OCI-LY7 (cell line): ENCODE measurements around the gene ACAP3. TPM values are rescaled to one million over a fixed set of nuclear protein-coding genes. Genes with fewer than 3 reads are reported as not detected.

ENCODE experiments used
- BruUV-seq: library from RNA; stranded (reverse); fragments of 400-500 nt; replicated peaks from 2 replicates; lab custom pipeline; 2021; lab: Mats Ljungman, UMichigan
- CTCF ChIA-PET: fragments of 300-600 bp; sonication (Branson Sonifier 250); formaldehyde crosslinking; loops from one replicate; lab custom pipeline; 2022; ENCODE audit warnings: antibody characterized with exemption; ENCODE audit not compliant: unreplicated experiment; lab: Charles Lee
- POLR2A ChIA-PET: fragments of 300-600 bp; sonication (Branson Sonifier 250); formaldehyde crosslinking; loops from one replicate; lab custom pipeline; 2022; ENCODE audit warnings: antibody characterized with exemption; lab: Charles Lee
- DNase-seq: peaks from one replicate; pipeline ENCODE4 v3.0.0-alpha.2; 2015; ENCODE audit warnings: low spot score
- H2AFZ ChIP-seq: fragments of 200-600 bp; sonication (generic), shearing (Covaris generic); 2 replicates; pipeline ENCODE4 v1.6.1; 2014; ENCODE audit warnings: mild to moderate bottlenecking, antibody characterized with exemption, low read length, moderate library complexity
- H3K27ac ChIP-seq: fragments of 200-600 bp; sonication (generic); 2 replicates; pipeline ENCODE4 v1.5.1; 2014; ENCODE audit warnings: mixed run types, low read depth, mild to moderate bottlenecking, moderate library complexity, low read length, inconsistent platforms; ENCODE audit not compliant: poor library complexity, severe bottlenecking
- H3K36me3 ChIP-seq: fragments of 200-600 bp; sonication (generic); 2 replicates; pipeline ENCODE4 v1.6.1; 2014; ENCODE audit warnings: mild to moderate bottlenecking, antibody characterized with exemption, low read length, moderate library complexity, mixed read lengths; ENCODE audit not compliant: insufficient read depth
- H3K4me1 ChIP-seq: fragments of 200-600 bp; sonication (generic); 2 replicates; pipeline ENCODE4 v1.5.1; 2014; ENCODE audit warnings: mild to moderate bottlenecking, low read length; ENCODE audit not compliant: insufficient read depth, poor library complexity, severe bottlenecking
- H3K4me2 ChIP-seq: fragments of 200-600 bp; sonication (generic); 2 replicates; pipeline ENCODE4 v1.6.1; 2014; ENCODE audit warnings: mild to moderate bottlenecking, low read length
- H3K4me3 ChIP-seq: fragments of 200-600 bp; sonication (generic); 2 replicates; pipeline ENCODE4 v1.5.1; 2014; ENCODE audit warnings: mild to moderate bottlenecking, low read depth, low read length; ENCODE audit not compliant: poor library complexity, severe bottlenecking
- H3K79me2 ChIP-seq: fragments of 200-600 bp; sonication (generic); 2 replicates; pipeline ENCODE4 v1.6.1; 2016; ENCODE audit warnings: low read depth, mild to moderate bottlenecking, low read length, moderate library complexity, mixed read lengths; ENCODE audit not compliant: insufficient read depth
- H3K9me2 ChIP-seq: fragments of 200-600 bp; sonication (generic); 2 replicates; pipeline ENCODE4 v1.6.1; 2016; ENCODE audit warnings: mild to moderate bottlenecking, low read length, mixed read lengths; ENCODE audit not compliant: insufficient read depth
- H3K9me3 ChIP-seq: fragments of 200-600 bp; sonication (generic); 2 replicates; pipeline ENCODE4 v1.6.1; 2014; ENCODE audit warnings: mild to moderate bottlenecking, mixed run types, low read length, mixed read lengths
- H4K20me1 ChIP-seq: fragments of 200-600 bp; sonication (generic); 2 replicates; pipeline ENCODE4 v1.6.1; 2014; ENCODE audit warnings: mild to moderate bottlenecking, antibody characterized with exemption, low read length, moderate library complexity, mixed read lengths; ENCODE audit not compliant: insufficient read depth
- EZH2phosphoT487 ChIP-seq: fragments of 200-600 bp; sonication (generic); IDR thresholded peaks from 2 replicates; pipeline ENCODE4 v1.6.1; 2018; ENCODE audit warnings: low read depth, borderline replicate concordance, mild to moderate bottlenecking, mixed run types, antibody characterized with exemption, low read length, moderate library complexity, mixed read lengths
- intact Hi-C: fragments of 100-400 bp; cut with micrococcal nuclease; formaldehyde crosslinking; loops from one replicate; pipeline ENCODE4 v1.10.0; 2022; ENCODE audit not compliant: unreplicated experiment
- total RNA-seq, 2 experiments: library from RNA; depleted of rRNA in 1 of 2; stranded (reverse); fragments of >200 nt in 1 of 2; shearing (Covaris generic) in 1 of 2; gene quantifications; 2 replicates each; pipeline ENCODE4 v1.2.3, GENCODE V29; 2014 to 2022
- TF ChIP-seq, protein P1 (sequence below): fragments of 200-600 bp; sonication (generic); conservative IDR thresholded peaks from 2 replicates; pipeline ENCODE4 v1.5.1; 2014; ENCODE audit warnings: mild to moderate bottlenecking, antibody characterized with exemption, low read length, moderate library complexity, mixed read lengths

The ACAP3 gene
- total RNA-seq, 2 experiments from 2014 or later, result 26.3 to 47.6 TPM

DNA sequence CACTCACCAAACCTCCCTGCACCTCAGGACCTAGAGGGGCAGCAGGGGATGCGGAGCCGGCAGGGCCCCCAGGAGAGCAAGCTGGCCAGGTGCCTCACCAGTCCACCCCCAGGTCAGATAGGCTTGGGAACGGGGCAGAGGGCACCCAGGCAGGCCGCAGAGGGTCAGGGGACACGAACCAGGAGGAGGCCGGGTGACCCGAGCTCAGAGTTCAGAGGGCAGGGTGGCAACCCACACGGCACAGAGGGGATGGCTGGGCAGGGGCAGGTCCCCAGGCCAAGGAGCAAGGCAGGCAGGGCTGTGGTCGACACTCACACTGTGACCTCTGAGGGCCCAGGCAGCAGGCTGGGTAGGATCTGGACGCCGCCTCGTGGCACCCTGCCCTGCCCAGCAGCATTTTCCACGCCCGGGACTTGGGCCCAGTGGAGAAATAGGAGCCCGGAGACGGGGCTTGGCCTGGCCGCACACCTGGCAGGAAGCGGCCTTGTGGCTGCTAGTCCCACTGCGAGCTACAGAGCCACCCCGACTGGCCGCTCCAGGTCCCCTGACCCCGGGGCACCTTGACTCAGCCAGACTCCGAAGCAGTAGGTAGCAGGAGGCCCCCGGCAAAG is 36.2 kb upstream of the ACAP3 start:
- CTCF ChIA-PET, result no interaction called here

GRCh38 chr1:1342584-1343115 is 34.9 kb upstream of the ACAP3 start:
- peaks cover 10% of the 10 kb centered on the region for H3K36me3 ChIP-seq
- no TSS peak for BruUV-seq
- no peak overlapping the region for H2AFZ ChIP-seq
- DNase-seq, result no peak
- no peak for TF ChIP-seq EZH2phosphoT487
- TF ChIP-seq, protein P1, sequence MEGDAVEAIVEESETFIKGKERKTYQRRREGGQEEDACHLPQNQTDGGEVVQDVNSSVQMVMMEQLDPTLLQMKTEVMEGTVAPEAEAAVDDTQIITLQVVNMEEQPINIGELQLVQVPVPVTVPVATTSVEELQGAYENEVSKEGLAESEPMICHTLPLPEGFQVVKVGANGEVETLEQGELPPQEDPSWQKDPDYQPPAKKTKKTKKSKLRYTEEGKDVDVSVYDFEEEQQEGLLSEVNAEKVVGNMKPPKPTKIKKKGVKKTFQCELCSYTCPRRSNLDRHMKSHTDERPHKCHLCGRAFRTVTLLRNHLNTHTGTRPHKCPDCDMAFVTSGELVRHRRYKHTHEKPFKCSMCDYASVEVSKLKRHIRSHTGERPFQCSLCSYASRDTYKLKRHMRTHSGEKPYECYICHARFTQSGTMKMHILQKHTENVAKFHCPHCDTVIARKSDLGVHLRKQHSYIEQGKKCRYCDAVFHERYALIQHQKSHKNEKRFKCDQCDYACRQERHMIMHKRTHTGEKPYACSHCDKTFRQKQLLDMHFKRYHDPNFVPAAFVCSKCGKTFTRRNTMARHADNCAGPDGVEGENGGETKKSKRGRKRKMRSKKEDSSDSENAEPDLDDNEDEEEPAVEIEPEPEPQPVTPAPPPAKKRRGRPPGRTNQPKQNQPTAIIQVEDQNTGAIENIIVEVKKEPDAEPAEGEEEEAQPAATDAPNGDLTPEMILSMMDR, result no peak
- no peaks in the 10 kb centered on the region for H3K9me3 ChIP-seq
- intact Hi-C loops, result no loop called here
- no peak overlapping the region for H3K4me3 ChIP-seq
- H3K27ac ChIP-seq, result no peak overlapping the region
- POLR2A ChIA-PET, result no interaction called here
- H3K4me1 ChIP-seq, result peaks cover 1% of the 10 kb centered on the region
- no peaks in the 10 kb centered on the region for H3K9me2 ChIP-seq
- no peaks in the 10 kb centered on the region; the same call in 1 of the 2 replicates for H4K20me1 ChIP-seq
- no peaks in the 10 kb centered on the region for H3K79me2 ChIP-seq
- CTCF ChIA-PET, result no interaction called here
- no peak overlapping the region for H3K4me2 ChIP-seq

More for the DNA sequence above, 36.2 kb upstream of the ACAP3 start:
- no peak for DNase-seq
- POLR2A ChIA-PET, result interaction anchor here (0.6 kb wide), 1 partner anchor 245 kb away, joined by 3 read pairs; no protein-coding TSS in a partner anchor
- BruUV-seq, result no TSS peak
- Histone ChIP-seq H3K36me3 (peaks cover 10% of the 10 kb centered on the region), H2AFZ (no peak overlapping the region), H3K9me2 (no peaks in the 10 kb centered on the region), H3K79me2 (no peaks in the 10 kb centered on the region), H3K4me1 (peaks cover 10% of the 10 kb centered on the region), H3K4me2 (no peak overlapping the region), H4K20me1 (no peaks in the 10 kb centered on the region; the same call in 1 of the 2 replicates), H3K4me3 (no peak overlapping the region), H3K27ac (no peak overlapping the region), H3K9me3 (no peaks in the 10 kb centered on the region)
- TF ChIP-seq, protein P1, result no peak
- no peak for TF ChIP-seq EZH2phosphoT487
- intact Hi-C loops, result no loop called here

DNA sequence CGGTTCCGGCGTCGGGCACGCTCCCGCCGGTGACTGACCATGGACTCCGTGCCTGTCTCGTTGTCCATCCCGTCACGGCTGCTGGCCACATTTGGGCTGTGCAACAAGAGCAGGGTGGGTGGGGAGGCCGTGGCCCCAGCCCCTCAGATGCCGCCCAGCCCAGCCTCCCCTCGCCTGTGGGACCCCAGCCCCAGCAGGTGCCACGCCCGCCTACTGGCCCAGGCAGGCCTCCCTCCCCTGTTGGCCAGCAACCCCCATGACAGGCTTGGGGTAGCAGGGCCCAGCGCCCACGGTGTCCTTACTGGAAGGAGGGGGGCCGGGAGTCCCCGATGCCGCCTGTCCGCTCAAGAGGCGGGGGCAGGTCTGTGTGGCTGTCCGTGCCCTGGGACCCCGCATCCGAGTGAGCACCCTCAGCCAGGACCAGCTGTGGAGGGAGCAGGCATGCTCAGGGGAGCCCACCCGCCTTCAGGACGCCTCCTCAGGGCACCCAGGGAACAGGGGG is 34.4 kb upstream of the ACAP3 start:
- Histone ChIP-seq H3K9me3 (no peaks in the 10 kb centered on the region), H3K9me2 (no peaks in the 10 kb centered on the region), H3K4me2 (no peak overlapping the region), H3K36me3 (peaks cover 10% of the 10 kb centered on the region), H3K79me2 (no peaks in the 10 kb centered on the region), H3K27ac (no peak overlapping the region), H4K20me1 (no peaks in the 10 kb centered on the region; the same call in 1 of the 2 replicates), H2AFZ (no peak overlapping the region), H3K4me1 (no peaks in the 10 kb centered on the region), H3K4me3 (no peak overlapping the region)
- DNase-seq, result no peak
- BruUV-seq, result no TSS peak
- ChIA-PET CTCF (no interaction called here), POLR2A (no interaction called here)
- TF ChIP-seq, protein P1, result no peak
- no peak for TF ChIP-seq EZH2phosphoT487
- intact Hi-C loops, result no loop called here
